CD14-positive monocyte (primary cell): ENCODE results near the gene CORO2A. TPM values are rescaled to one million over a fixed set of nuclear protein-coding genes. Genes with fewer than 3 reads are reported as not detected.

Experiments
- DNase-seq, 3 donors: peaks; one replicate each; pipeline ENCODE4 v3.0.0-alpha.2; 2011 to 2022
- H2AFZ ChIP-seq: 2 replicates; pipeline ENCODE4 v1.6.0; 2012; ENCODE audit warnings: mild to moderate bottlenecking, low read depth, low read length, inconsistent platforms; ENCODE audit not compliant: insufficient read depth, poor library complexity, severe bottlenecking
- H3K27ac ChIP-seq, 2 donors: 1 replicate in 1 of 2; 2 replicates in 1 of 2; pipeline ENCODE4 v1.5.1; 2012 to 2013; ENCODE audit warnings: low read length in 2 of 2, control low read depth in 1 of 2, inconsistent platforms in 1 of 2, low read depth in 1 of 2, mild to moderate bottlenecking in 1 of 2
- H3K27me3 ChIP-seq, 2 donors: one replicate each; pipeline versions ENCODE4 v1.6.0 to v1.6.1; 2011 to 2013; ENCODE audit warnings: low read length in 2 of 2; ENCODE audit not compliant: control insufficient read depth in 2 of 2, insufficient read depth in 2 of 2
- H3K36me3 ChIP-seq, 2 donors: replicated peaks in 1 of 2; 1 replicate in 1 of 2; 2 replicates in 1 of 2; pipeline versions ENCODE4 v1.5.1 to v1.6.1; 2012 to 2013; ENCODE audit warnings: low read length in 2 of 2, control low read depth in 1 of 2, inconsistent platforms in 1 of 2, mild to moderate bottlenecking in 1 of 2; ENCODE audit not compliant: insufficient read depth in 2 of 2, control insufficient read depth in 1 of 2
- H3K4me1 ChIP-seq, 2 donors: 1 replicate in 1 of 2; 2 replicates in 1 of 2; pipeline versions ENCODE4 v1.5.1 to v1.6.1; 2012 to 2013; ENCODE audit warnings: low read length in 2 of 2, control low read depth in 1 of 2, inconsistent platforms in 1 of 2, mild to moderate bottlenecking in 1 of 2, moderate library complexity in 1 of 2; ENCODE audit not compliant: insufficient read depth in 2 of 2, control insufficient read depth in 1 of 2
- H3K4me2 ChIP-seq: replicated peaks from 2 replicates; pipeline ENCODE3; 2012; ENCODE audit warnings: low read length, moderate library complexity, mild to moderate bottlenecking; ENCODE audit not compliant: poor library complexity, severe bottlenecking; ENCODE audit errors: extremely low read depth
- H3K4me3 ChIP-seq, 3 experiments: fragments of 200-600 bp in 1 of 3; sonication (generic) in 1 of 3; replicated peaks in 1 of 3; 1 replicate in 2 of 3; 2 replicates in 1 of 3; pipeline ENCODE4 v1.5.1; 2011 to 2013; ENCODE audit warnings: low read length in 3 of 3, mild to moderate bottlenecking in 3 of 3, control low read depth in 2 of 3, low read depth in 2 of 3, inconsistent platforms in 1 of 3, moderate library complexity in 1 of 3
- H3K79me2 ChIP-seq: 2 replicates; pipeline ENCODE4 v1.6.0; 2012; ENCODE audit warnings: mild to moderate bottlenecking, control low read depth, inconsistent platforms, low read length, moderate library complexity; ENCODE audit not compliant: insufficient read depth
- H3K9ac ChIP-seq: 2 replicates; pipeline ENCODE4 v1.6.0; 2017; ENCODE audit warnings: low read length, mild to moderate bottlenecking; ENCODE audit not compliant: insufficient read depth, poor library complexity, severe bottlenecking
- H3K9me3 ChIP-seq, 2 donors: replicated peaks in 1 of 2; 1 replicate in 1 of 2; 2 replicates in 1 of 2; pipeline versions ENCODE4 v1.5.1 to v1.6.1; 2012 to 2013; ENCODE audit warnings: low read length in 2 of 2, control low read depth in 1 of 2; ENCODE audit not compliant: control insufficient read depth in 1 of 2, insufficient read depth in 1 of 2
- H4K20me1 ChIP-seq: 2 replicates; pipeline ENCODE4 v1.6.0; 2012; ENCODE audit warnings: mild to moderate bottlenecking, low read length, control low read depth, moderate library complexity; ENCODE audit not compliant: insufficient read depth
- H3K27ac Mint-ChIP-seq, 7 donors: one replicate each; pipeline ENCODE4 v1.8.0; 2020; ENCODE audit warnings: mild to moderate bottlenecking in 7 of 7, mixed read lengths in 7 of 7, moderate library complexity in 6 of 7, inconsistent platforms in 2 of 7
- H3K27me3 Mint-ChIP-seq, 3 donors: one replicate each; pipeline ENCODE4 v1.8.0; 2021 to 2022; ENCODE audit warnings: low read depth in 3 of 3, mild to moderate bottlenecking in 3 of 3, mixed read lengths in 3 of 3, moderate library complexity in 3 of 3, inconsistent platforms in 1 of 3
- H3K36me3 Mint-ChIP-seq, 2 donors: one replicate each; pipeline ENCODE4 v1.8.0; 2020; ENCODE audit warnings: mixed read lengths in 2 of 2, inconsistent platforms in 1 of 2, mild to moderate bottlenecking in 1 of 2
- H3K4me1 Mint-ChIP-seq: one replicate; pipeline ENCODE4 v1.8.0; 2020; ENCODE audit warnings: mild to moderate bottlenecking, mixed read lengths
- H3K4me3 Mint-ChIP-seq, 2 donors: one replicate each; pipeline ENCODE4 v1.8.0; 2020; ENCODE audit warnings: mild to moderate bottlenecking in 2 of 2, mixed read lengths in 2 of 2, moderate library complexity in 1 of 2
- H3K9me3 Mint-ChIP-seq, 7 donors: one replicate each; pipeline ENCODE4 v1.8.0; 2020 to 2022; ENCODE audit warnings: mixed read lengths in 7 of 7, mild to moderate bottlenecking in 6 of 7, moderate library complexity in 6 of 7, inconsistent platforms in 2 of 7
- WGBS: methylation state at CpG from one replicate; pipeline ENCODE4 v1.1.5; 2013; ENCODE audit warnings: missing lambda C conversion rate; ENCODE audit not compliant: insufficient coverage; 5-methylcytosine and 5-hydroxymethylcytosine counted together
- intact Hi-C, 2 donors: fragments of 100-400 bp; cut with micrococcal nuclease; formaldehyde crosslinking; loops; one replicate each; pipeline versions ENCODE4 v1.15.0 to v1.15.1; 2023
- polyA plus RNA-seq, 3 donors: library from polyadenylated mRNA; depleted of rRNA in 1 of 3; unstranded in 2 of 3; stranded (reverse) in 1 of 3; fragments of 300-500 nt in 2 of 3; fragments of >200 nt in 1 of 3; fragmentation: Illumina TruSeq in 2 of 3; gene quantifications; 1 replicate in 2 of 3; 2 replicates in 1 of 3; pipeline ENCODE4 v1.2.3, GENCODE V29; 2012 to 2021
- TF ChIP-seq, protein P1 (sequence below): fragments of 200-600 bp; IDR thresholded peaks from one replicate; pipeline ENCODE4 v1.8.0; 2022; ENCODE audit warnings: antibody characterized with exemption, mild to moderate bottlenecking

CORO2A gene
- polyA plus RNA-seq, 3 donors: 1.2 to 3.5 (median 2.1) TPM

GRCh38 chr9:98084396-98084795 is 108.0 kb downstream of the CORO2A start:
- 88% methylated on average over 2 of the region's 3 CpGs for WGBS
- Mint-ChIP-seq H3K27me3 (peaks cover 0 to 4% (median 0%) of the 10 kb centered on the region in 3 donors), H3K4me1 (peaks cover 25% of the 10 kb centered on the region), H3K9me3 (peaks cover 0 to 3% (median 0%) of the 10 kb centered on the region in 7 donors), H3K27ac (no peak overlapping the region), H3K4me3 (no peak overlapping the region), H3K36me3 (peaks cover 77 to 87% of the 10 kb centered on the region in 2 donors)
- no peak for DNase-seq
- Histone ChIP-seq H3K36me3 (peaks cover 79 to 83% of the 10 kb centered on the region in 2 donors), H3K4me1 (peaks cover 0 to 5% of the 10 kb centered on the region in 2 donors), H3K9ac (no peak overlapping the region), H2AFZ (no peak overlapping the region), H3K79me2 (peaks cover 15% of the 10 kb centered on the region), H3K9me3 (no peaks in the 10 kb centered on the region), H4K20me1 (peaks cover 44% of the 10 kb centered on the region), H3K27me3 (no peaks in the 10 kb centered on the region), H3K27ac (no peak overlapping the region), H3K4me2 (no peak overlapping the region), H3K4me3 (no peak overlapping the region)
- TF ChIP-seq, protein P1, sequence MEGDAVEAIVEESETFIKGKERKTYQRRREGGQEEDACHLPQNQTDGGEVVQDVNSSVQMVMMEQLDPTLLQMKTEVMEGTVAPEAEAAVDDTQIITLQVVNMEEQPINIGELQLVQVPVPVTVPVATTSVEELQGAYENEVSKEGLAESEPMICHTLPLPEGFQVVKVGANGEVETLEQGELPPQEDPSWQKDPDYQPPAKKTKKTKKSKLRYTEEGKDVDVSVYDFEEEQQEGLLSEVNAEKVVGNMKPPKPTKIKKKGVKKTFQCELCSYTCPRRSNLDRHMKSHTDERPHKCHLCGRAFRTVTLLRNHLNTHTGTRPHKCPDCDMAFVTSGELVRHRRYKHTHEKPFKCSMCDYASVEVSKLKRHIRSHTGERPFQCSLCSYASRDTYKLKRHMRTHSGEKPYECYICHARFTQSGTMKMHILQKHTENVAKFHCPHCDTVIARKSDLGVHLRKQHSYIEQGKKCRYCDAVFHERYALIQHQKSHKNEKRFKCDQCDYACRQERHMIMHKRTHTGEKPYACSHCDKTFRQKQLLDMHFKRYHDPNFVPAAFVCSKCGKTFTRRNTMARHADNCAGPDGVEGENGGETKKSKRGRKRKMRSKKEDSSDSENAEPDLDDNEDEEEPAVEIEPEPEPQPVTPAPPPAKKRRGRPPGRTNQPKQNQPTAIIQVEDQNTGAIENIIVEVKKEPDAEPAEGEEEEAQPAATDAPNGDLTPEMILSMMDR: no peak
- intact Hi-C loops: no loop called here

DNA sequence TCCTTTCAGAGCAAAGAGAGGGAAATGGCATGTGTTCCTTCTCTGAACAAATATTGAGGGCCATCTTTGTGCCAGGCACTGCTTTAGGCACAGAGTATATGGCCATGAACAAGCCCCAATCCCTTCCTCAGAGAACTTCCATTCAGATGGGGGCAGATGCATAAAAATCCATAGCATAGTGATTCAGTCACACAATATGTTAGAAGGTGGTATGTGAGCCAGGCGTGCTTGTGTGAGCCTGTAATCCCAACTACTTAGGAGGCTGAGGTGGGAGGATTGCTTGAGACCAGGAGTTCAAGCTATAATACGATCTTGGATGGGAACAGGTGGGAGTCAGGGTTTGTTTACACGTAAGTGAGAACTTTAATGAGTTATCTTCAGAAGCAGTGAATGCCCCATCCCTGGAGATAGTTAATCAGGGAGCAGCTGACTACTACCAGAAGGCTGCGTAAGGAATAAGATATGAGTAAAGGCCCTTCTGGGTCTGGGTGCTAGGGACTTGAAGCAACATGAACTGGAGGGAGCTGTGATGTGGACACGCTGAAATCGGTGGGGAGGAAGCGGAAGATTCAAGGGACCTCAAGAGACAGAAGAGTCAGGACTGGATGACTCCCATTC is 108.8 kb downstream of the CORO2A start:
- Histone ChIP-seq H3K4me2 (no peak overlapping the region), H3K9ac (no peak overlapping the region), H3K4me3 (no peak overlapping the region), H3K9me3 (no peaks in the 10 kb centered on the region), H3K4me1 (peaks cover 0 to 5% of the 10 kb centered on the region in 2 donors), H3K27me3 (no peaks in the 10 kb centered on the region), H3K79me2 (peaks cover 15% of the 10 kb centered on the region), H3K27ac (peak overlapping the region in 1 of 2 donors; percentile 47), H2AFZ (no peak overlapping the region), H3K36me3 (peaks cover 85 to 88% of the 10 kb centered on the region in 2 donors), H4K20me1 (peaks cover 44% of the 10 kb centered on the region)
- intact Hi-C loops: no loop called here
- H3K9me3 Mint-ChIP-seq: peaks cover 0 to 3% (median 0%) of the 10 kb centered on the region in 7 donors
- peaks cover 81 to 87% of the 10 kb centered on the region in 2 donors for H3K36me3 Mint-ChIP-seq
- H3K4me3 Mint-ChIP-seq: no peak overlapping the region
- H3K27ac Mint-ChIP-seq: peak overlapping the region in 5 of 7 donors; percentile 26 to 89 (median 75)
- DNase-seq: no peak
- H3K27me3 Mint-ChIP-seq: peaks cover 0 to 4% (median 0%) of the 10 kb centered on the region in 3 donors
- TF ChIP-seq, protein P1: no peak
- 100% methylated on average over 3 of the region's 7 CpGs for WGBS
- peaks cover 24% of the 10 kb centered on the region for H3K4me1 Mint-ChIP-seq
